GM18870 (cell line): ENCODE measurements around the gene ZFR.

ENCODE experiments used
- ATAC-seq: cut with Tn5 transposase; IDR thresholded peaks from one replicate; pipeline ENCODE4 v1.9.1; 2021; ENCODE audit warnings: moderate library complexity; ENCODE audit not compliant: unreplicated experiment

ZFR gene

DNA sequence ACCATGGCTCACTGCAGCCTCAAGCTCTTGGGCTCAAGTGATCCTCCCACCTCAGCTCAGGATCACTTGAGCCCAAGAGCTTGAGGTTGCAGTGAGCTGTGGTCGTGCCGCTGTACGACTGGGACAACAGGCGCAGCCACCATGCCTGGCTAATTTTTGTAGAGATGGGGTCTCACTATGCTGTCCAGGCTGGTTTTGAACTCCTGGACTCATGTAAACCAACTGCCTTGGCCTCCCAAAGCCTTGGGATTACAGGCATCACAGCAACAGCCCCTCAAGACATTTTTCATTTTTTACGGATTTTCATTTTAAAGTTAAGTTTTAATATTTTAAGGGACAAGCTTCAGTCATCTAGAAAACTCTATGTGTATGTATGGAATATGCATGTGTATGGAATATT, 78.9 kb downstream of the ZFR start:
- no peak for ATAC-seq

DNA sequence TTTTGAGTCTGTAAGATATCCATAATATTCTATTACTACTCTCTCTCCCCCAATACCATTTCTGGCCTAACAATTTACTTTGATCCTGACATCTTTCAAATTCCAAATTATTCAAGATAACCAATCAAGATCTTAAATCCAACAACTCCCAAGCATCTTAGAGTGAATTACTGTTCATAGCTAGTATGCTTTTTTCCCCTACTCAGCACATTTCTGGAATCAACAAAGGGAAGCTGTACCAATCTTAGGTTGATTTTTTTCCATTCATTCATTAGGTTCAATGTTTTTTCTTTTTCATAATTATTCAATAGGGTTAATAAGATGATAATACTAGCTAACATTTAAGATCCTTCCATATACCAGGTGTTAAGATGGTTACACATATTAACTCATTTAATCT, 81.5 kb downstream of the ZFR start:
- ATAC-seq = no peak

DNA sequence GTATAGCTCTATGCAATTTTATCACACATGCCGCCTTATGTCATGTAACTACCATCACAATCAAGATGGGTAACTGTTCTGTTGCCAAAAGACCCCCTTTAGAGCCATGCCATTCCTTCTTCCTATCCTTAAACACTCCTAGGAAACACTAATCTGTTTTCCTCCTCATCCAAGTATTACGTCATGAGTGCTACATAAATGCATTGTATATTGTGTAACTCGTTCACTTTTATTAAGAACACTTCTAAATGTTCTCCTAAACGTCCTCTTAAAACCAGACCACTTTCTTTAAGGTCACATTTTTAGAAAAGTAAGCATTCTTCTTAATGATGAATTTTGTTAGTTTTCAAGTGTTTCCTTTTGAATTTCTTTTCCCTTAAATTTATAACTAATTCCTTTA, 82.0 kb downstream of the ZFR start:
- no peak for ATAC-seq

DNA sequence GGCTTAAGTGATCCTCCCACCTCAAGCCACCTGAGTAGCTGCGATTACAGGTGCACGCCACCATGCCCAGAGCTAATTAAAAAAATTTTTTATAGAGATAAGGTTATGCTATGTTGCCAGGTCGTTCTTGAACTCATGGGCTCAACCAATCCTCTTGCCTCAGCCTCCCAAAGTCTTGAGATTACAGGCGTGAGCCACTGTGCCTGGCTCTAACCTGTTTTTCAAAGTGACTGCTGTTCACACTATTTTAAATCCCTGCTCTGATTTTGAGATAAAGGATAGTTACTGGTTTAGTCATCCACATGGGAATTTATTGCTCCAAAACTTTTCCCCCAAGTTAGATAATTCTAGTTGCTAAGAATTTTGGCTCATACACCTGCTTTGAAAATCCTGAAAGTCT, 83.6 kb downstream of the ZFR start:
- no peak for ATAC-seq

DNA sequence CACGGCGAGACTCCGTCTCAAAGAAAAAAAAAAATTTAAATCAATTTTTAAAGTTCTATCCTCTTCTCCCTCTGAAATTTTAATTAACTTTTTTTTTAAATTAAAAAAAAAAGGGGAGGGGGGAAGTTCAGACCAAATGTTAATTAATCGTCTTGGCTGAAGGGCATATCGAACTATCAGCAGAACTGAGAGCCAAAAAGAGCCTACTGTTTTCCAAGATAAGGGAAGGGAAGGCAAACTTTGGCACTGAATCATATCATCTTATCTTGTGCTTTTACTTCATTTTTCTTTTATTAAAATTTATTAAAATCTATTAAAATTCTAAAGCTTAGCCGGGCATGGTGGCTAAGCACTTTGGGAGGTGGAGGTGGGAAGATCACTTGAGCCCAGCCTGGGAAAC, 85.9 kb downstream of the ZFR start:
- ATAC-seq = no peak

DNA sequence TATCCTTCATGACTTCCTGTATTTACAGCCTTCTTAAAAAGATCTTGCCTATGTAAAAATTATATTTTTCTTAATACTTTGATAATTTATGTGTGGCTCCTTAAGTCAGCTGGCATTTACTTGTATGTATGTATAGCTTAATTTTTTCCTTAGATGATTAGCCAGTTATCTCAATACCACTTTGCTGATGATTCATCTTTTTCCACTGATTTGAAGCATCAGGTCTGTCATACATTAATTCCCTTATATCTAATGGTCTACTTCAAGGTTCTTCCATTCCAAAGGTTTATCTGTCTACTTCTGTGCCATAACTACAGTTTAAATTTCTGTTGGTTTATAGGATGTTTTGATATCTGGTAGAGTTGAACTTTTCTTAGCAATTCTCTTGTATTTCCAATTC, 86.9 kb downstream of the ZFR start:
- ATAC-seq = no peak

DNA sequence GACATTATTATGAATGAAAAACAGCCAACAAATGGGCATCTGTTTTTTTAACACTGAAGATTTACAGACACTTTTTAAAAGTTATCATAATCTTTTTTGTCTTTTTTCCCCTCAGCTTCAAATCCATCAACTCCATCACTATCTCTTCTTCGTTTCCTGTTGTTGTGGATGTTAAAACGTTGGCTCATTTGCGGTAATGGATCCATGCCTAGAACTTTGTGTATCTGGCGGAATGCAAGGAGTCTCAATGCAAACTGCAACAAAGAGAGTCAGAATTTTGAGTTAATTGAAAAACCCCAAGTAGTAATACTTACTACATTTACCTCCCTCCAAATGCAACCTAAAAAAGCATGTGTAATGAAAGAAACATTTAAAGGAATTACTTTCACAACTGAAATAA, 88.9 kb downstream of the ZFR start:
- ATAC-seq = no peak

DNA sequence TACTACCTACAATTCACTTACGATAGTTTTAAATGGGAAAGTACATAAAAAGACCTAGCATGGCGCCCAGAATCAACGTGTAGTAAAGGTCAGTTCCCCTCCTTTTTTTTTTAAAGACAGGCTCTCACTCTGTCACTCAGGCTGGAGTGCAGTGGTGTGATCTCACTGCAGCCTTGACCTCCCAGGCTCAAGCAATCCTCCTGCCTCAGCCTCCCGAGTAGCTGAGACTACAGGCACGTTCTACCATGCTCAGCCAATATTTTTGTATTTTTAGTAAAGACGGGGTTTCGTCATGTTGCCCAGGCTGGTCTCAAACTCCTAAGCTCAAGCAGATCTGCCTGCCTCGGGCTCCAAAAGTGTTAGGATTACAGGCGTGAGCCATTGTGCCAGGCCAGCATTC, 91.1 kb downstream of the ZFR start:
- ATAC-seq = no peak

DNA sequence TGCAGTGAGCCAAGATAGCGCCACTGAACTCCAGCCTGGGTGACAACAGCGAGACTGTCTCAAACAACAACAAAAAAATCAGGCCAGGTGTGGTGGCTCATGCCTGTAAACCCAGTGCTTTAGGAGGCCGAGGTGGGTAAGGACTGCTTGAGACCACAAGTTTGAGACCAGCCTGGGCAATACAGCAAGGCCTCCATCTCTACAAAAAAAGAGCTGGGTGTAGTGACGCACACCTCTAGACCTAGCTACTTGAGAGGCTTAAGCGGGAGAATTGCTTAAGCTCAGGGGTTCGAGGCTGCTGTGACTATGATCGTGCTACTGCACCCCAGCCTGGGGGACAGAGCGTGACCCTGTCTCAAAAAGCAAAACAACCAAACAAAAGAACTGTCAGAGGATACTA, 91.9 kb downstream of the ZFR start:
- no peak for ATAC-seq

DNA sequence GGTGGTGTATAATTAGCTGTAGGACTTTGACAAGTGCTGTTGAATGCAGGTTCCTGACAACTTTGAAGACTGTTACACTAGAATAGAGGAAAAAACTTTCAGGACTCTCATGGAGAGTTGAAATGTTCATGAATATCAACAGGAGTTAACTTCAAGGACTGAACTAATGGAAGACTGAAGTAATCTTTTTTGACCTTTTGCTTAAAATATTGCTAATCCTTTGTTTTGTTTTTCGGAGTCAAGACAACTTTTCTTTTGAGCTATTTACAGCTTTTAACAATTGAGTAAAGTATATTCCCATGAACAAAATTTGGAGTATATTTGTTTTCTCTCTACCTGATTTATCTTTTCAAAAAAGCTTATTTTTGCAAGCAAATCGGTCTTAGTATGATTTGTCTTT, 97.7 kb downstream of the ZFR start:
- no peak for ATAC-seq

DNA sequence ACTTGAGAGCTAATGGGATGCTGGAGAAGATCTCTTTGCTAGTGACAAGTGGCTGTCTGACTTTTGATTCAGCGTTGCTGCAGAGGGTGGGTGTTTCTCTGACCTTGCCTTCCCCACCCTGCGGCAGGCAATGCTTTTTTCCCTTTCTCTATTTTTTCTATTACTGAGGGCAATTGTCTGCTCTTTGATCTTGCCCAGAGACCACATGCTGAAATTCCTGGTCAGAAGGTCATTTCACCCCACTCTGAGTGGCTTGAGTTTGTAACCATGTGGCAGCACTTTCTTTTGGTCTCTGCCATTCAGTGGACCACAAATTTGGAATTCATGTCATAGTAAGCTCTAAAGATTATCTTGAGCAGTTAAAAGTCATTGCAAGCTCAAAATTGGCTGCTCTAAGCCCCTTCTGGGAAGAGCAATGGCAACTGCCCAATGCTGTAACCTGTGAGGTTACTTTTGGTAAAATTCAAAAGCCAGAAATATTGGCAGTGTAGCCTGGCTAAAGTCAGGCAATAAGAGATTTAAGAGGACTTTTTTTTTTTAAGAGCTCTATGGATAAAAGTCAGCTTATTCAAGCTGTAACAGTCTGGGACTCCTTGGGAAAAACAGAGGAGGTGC, 101.4 kb downstream of the ZFR start:
- no peak for ATAC-seq

DNA sequence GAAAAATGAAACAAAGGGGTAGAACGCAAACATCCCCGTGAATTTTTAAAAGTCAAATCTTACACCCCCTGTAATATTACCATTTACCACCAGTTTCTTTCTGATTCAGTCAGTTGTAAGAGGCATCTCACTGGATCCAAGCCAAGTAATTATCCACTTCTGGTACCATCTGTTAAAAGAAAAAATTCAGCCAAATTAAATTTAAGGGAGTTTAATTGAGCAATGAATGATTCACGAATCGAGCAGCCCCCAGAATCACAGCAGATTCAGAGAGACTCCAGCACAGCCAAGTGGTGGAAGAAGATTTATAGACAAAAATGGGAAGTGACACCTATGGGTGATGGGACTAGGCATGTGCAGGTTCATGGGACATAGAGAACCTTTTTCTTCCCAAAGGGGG, 101.9 kb downstream of the ZFR start:
- no peak for ATAC-seq

DNA sequence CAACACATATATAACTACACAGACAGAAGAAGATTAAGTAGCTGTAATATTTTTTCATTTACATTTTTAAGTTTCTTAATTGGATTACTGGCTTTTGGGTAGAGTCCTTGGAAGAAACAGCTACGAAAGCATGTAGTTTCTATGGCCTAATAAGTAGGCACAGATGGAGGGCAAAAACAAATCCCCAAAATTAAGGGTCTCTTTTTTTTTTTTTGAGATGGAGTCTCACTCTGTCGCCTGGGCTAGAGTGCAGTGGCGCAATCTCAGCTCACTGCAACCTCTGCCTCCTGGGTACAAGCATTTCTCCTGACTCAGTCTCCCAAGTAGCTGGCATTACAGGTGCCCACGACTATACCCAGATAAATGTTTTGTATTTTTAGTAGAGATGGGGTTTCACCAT, 104.7 kb downstream of the ZFR start:
- ATAC-seq = no peak

DNA sequence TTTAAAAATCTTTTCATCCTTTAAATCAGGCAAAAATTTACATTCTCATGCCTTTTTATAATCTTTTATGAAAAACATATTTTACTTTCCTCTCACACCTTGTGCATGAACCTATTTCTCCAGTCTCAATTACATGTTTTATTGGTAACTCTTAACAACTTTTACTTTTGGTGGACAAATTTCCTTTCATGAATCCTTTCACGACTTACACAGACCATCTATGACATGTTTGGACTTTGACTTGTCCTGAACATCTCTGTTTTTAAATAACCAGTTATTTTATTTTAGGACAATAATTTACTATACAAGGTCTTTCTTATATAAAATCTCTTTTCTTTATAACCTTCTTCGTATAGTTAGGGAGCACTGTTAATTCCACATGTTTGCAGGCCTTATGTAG, 105.3 kb downstream of the ZFR start:
- ATAC-seq = no peak

DNA sequence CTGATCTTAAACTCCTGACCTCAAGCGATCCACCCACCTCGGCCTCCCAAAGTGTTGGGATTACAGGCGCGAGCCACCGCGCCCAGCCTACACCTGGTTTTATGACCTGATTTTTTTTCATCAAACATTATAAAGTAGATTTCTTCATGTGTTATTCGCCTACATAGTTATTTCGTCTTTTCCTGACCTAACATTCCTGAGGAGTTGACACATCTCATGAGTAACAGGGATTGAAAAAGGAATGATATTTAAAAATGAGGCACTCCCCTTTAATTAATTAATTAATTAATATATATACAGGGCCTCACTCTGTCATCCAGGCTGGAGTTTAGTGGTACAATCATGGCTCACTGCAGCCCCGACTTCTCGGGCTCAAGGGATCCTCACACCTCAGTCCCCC, 111.6 kb downstream of the ZFR start:
- no peak for ATAC-seq

DNA sequence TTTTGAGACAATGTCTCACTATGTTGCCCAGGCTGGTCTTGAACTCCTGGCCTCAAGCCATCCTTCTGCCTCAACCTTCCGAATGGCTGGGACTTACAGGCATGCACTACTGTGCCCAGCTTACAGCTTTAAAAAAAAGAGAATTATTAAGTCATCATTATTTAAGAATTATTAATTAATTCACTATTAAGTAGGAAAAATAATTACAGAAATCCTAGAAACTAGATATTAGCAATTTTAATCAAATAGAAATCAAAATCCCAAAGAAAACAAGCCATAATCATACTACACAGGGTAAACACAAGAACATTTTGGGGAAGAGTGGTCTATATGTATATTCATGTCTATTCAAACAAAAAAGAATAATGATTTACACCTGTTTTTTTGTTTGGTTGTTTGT, 112.2 kb downstream of the ZFR start:
- ATAC-seq = no peak

DNA sequence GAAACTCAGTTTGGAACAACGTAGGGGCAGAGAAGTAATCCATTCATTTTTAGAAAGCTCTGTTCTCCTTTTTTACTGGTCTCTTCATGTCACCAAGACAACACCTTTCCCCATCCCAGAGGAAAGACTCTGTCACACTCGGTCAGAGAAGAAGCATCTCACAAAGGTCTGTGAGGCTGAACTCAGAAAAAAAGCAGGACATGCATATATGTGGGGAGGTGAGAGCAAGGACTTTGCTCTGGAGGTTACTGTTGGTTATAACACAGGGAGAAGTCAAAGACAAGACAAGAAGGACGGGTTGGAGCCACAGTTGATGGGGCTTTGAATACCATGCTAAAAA, 112.6 kb downstream of the ZFR start:
- ATAC-seq = no peak

DNA sequence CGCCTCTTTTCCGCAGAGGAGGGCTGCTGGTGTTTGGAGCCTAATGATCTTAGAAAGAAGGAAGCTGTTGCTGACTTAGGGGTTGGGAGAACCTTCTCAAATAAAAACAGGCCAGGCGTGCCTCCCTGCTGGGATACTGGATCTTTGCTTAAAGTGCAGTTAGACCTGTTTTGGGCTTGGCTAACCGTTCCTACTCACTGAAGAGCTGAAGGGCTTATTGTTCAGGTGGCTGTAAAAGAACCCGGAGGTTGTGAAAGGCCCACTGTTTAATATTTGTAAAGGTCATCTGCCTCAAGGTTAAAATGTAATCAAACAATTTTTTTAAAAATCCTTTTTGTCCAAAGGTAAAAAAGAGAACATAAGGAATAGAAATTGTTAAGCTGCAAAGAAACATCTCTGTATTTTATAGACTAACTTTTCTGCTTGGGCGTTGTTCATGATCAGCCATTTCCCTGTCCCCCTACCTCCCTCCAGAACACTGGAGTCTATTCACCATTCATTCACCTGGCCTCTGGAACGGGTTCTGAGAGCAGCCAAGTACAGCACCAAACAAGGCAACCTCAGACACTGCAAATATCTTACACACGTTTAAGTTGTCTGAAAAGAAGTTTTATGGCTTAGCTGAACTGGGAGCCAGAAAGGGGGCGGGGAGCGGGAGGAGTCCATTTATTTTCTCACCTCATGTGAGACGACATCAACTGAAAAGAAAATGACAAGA, 113.2 kb downstream of the ZFR start:
- no peak for ATAC-seq

DNA sequence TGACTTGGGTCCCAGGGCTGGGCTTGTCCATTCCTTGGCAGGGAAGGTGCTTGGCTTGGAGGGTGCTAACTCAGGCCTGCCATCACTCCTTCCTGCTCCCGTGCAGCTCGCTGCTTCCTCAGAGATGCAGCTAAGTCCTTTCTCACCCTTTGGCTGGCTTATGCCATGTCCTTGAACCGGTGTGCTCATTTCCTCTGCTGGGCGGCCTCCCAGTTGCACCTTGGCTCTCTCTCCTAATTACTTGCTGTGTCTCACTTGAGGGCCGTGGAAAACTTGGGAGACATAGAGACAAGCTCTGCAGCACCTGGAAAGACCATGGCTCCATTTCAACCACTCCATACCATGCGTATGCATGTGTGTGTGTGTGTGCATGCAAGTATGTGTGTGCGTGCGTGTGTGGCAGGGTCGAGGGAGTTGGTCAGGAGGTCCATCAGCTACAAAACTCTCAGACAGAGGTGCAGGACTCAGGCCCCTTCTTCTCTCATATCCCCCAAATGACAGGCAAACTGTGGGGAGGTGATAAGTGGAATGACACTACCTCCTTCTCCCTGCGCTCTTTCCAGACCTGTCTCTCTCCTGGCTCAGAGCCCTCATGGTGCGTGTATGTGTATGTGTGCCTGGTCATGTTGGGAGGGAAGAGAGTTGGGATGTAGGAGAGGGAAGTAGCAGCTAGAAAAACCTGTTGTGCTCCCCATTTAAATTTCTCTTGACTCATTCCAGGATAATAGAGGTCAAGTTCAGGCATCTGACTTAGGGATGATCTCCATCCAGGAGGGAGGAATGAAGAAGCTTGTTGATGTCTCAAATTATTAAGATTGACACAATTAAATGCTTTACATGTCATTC, 114.2 kb downstream of the ZFR start:
- no peak for ATAC-seq

DNA sequence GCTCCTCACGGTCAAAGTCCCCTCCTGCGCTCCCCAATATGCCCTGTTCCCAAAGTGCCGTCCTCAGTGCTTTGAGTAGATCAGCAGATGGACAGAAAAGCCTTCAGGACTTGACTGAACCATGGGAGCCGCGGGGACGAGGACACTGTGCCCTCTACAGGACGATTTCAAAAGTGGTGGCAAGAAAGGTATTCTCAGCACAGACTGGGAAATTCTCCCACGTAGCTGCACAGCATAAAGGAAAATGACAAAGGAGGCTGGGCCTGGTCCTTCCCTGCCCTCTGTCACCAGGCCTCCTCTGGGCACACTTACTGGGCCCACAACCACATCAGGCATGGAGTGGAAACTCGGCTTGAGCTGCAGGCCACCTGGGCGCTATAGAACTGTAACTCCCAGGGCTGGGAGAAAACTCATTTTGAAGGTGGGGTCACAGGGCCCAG, 115.1 kb downstream of the ZFR start:
- ATAC-seq = peak; percentile 81

DNA sequence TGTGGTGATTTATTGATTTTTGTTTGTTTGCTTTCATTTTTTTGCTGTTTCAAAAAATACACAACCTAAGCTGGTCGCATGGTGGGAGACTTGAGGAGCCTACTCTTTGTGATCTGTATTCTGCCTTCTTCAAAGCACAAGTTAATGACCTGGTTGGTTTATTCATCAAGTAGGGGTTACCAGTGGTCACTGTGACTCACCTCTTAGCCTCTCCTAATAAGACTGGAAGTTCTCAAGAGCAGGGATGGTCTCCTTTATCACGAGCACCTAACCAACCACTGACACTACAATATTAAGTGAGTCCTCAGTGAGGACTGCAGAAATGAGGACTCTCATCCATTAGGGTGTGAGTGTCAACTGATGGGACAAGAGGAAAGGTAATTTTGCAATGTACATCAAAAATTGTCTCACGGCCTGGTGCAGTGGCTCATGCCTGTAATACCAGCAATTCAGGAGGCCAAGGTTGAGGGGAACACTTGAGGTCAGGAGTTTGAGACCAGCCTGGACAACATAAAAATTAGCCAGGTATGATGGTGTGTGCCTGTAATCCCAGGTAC, 118.2 kb downstream of the ZFR start:
- no peak for ATAC-seq

DNA sequence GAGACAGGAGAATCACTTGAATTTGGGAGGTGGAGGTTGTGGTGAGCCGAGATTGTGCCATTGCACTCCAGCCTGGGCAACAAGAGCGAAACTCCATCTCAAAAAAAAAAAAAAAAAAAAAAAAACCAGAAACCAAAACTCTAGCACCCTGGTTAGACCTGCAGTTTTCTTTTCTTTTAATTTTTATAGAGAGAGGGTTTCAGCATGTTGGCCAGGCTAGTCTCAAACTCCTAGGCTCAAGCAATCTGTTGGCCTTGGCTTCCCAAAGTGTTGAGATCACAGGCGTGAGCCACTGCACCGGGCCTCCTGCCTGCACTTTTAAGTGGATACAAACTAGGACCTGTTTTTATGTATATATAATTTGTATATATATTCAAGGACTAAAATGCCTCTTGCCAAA, 118.9 kb downstream of the ZFR start:
- no peak for ATAC-seq
